ENCODE results near the gene PXT1. TPM values are rescaled to one million over a fixed set of nuclear protein-coding genes. Genes with fewer than 3 reads are reported as not detected.

Gene PXT1
- total and polyA plus RNA-seq, 9 of the 15 experiments (the other 6 are each of a cell fraction or from before 2014, with no cell fraction given) = 0.09 to 0.11 (median 0.10) TPM; not detected in 5

DNA sequence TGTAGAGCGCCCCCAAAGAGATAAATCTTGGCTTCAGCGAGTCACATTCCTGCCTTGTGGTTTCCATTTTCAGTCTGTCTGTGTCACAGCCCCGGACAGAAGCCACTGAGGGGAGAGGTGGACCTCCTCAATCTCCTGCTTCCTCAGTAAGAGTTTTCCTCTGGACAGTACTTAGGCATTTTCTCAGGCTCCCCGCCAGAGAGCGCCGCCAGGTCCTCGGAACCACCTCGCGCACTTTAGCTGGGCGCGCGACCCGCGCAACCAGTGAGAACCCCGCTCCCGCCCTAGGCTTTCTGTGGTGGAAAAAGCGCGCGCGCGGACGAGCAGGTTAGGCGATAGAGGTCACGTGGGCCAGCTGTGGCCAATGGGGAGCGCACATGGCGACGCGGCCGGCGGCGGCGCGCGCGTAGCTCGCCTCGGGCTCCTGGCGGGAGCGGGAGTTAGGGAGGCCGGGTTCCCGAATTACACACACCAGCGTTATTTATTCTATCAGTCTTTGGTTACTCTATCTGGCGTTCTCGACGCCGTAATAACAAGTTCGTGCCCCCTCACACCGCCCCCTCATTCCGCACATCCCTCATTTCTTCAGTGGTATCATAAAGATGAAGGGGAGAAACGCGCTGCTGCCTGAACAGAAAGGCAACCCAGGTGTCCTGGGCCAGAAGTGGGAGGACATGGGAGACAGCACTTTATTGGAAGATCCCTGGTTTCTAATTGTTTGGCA, 19.4 kb downstream of the PXT1 start (continued):
- no peak for TF ChIP-seq RREB1 (CRISPR knock-in tag; IDR thresholded peaks at IDR 0.05)
- peak; percentile 83 for TF ChIP-seq ZNF584 (CRISPR knock-in tag; IDR thresholded peaks at IDR 0.05; ENCODE audit: low read depth)
- TF ChIP-seq TAF1 (IDR thresholded peaks at IDR 0.05; ENCODE audit: control insufficient read depth, extremely low read depth, insufficient read depth, low read length, severe bottlenecking) = peak; percentile 65
- TF ChIP-seq DNMT1 (IDR thresholded peaks at IDR 0.05) = no peak
- 0 out of 2 replicates have a peak, but pooled peaks have one; percentile 4 for TF ChIP-seq C11orf30 (IDR thresholded peaks at IDR 0.05; ENCODE audit: low read depth)
- no peak for TF ChIP-seq TAL1 (IDR thresholded peaks at IDR 0.05)
- no peak for TF ChIP-seq STAG1 (CRISPR knock-in tag; IDR thresholded peaks at IDR 0.05; ENCODE audit: borderline replicate concordance)
- TF ChIP-seq THRB (CRISPR knock-in tag; conservative IDR thresholded peaks at IDR 0.05) = no peak
- TF ChIP-seq ZNF76 (CRISPR knock-in tag; IDR thresholded peaks at IDR 0.05; ENCODE audit: borderline replicate concordance) = peak; percentile 37; the same call in 1 of the 2 replicates
- peak; percentile 42; the same call in 1 of the 2 replicates for TF ChIP-seq TCF3 (CRISPR knock-in tag; IDR thresholded peaks at IDR 0.05)
- TF ChIP-seq ZBTB7A (IDR thresholded peaks at IDR 0.05; ENCODE audit: borderline replicate concordance, control insufficient read depth, low read depth, low read length) = 0 out of 2 replicates have a peak, but pooled peaks have one; percentile 18
- no peak; the same call in 1 of the 2 replicates for TF ChIP-seq CBX1 (IDR thresholded peaks at IDR 0.05; ENCODE audit: low read depth)
- TF ChIP-seq SNIP1 (IDR thresholded peaks at IDR 0.05; ENCODE audit: low read depth) = no peak
- TF ChIP-seq UBTF (IDR thresholded peaks at IDR 0.05; ENCODE audit: borderline replicate concordance in 1 of 2, low read depth in 2 of 2, low read length in 2 of 2) = 0 out of 4 replicates have a peak, but pooled peaks have one; percentile 21 to 52
- no peak; the same call in 1 of the 2 replicates for TF ChIP-seq ARID1B (IDR thresholded peaks at IDR 0.05)
- TF ChIP-seq ZNF57 (CRISPR knock-in tag; IDR thresholded peaks at IDR 0.05) = no peak
- TF ChIP-seq ZNF830 (CRISPR knock-in tag; IDR thresholded peaks at IDR 0.05) = no peak
